Activated naive CD4-positive, alpha-beta T cell treated with anti-CD3 and anti-CD28 coated beads, Interleukin-2, amount 10 ng/mL, durations not matched to agents 7 days and 5 days (primary cell): ENCODE data around the gene ADD3.

Experiments
- CTCF ChIA-PET: fragments of 350-600 bp; sonication (Branson Sonifier 250); formaldehyde crosslinking; loops from one replicate; lab custom pipeline; 2021; ENCODE audit warnings: antibody characterized with exemption; lab: Charles Lee
- DNase-seq: peaks from one replicate; pipeline ENCODE4 v3.0.0-alpha.2; 2020
- H3K27ac Mint-ChIP-seq: one replicate; pipeline ENCODE4 v1.8.0; 2021; ENCODE audit warnings: mild to moderate bottlenecking, moderate library complexity, mixed read lengths
- H3K27me3 Mint-ChIP-seq: one replicate; pipeline ENCODE4 v1.8.0; 2021; ENCODE audit warnings: mild to moderate bottlenecking, mixed read lengths
- H3K36me3 Mint-ChIP-seq: one replicate; pipeline ENCODE4 v1.8.0; 2021; ENCODE audit warnings: mixed read lengths
- H3K4me1 Mint-ChIP-seq: one replicate; pipeline ENCODE4 v1.8.0; 2021; ENCODE audit warnings: mixed read lengths
- H3K4me3 Mint-ChIP-seq: one replicate; pipeline ENCODE4 v1.8.0; 2021; ENCODE audit warnings: mild to moderate bottlenecking, moderate library complexity, mixed read lengths
- H3K9me3 Mint-ChIP-seq: one replicate; pipeline ENCODE4 v1.8.0; 2021; ENCODE audit warnings: mixed read lengths

Gene ADD3, protein sequence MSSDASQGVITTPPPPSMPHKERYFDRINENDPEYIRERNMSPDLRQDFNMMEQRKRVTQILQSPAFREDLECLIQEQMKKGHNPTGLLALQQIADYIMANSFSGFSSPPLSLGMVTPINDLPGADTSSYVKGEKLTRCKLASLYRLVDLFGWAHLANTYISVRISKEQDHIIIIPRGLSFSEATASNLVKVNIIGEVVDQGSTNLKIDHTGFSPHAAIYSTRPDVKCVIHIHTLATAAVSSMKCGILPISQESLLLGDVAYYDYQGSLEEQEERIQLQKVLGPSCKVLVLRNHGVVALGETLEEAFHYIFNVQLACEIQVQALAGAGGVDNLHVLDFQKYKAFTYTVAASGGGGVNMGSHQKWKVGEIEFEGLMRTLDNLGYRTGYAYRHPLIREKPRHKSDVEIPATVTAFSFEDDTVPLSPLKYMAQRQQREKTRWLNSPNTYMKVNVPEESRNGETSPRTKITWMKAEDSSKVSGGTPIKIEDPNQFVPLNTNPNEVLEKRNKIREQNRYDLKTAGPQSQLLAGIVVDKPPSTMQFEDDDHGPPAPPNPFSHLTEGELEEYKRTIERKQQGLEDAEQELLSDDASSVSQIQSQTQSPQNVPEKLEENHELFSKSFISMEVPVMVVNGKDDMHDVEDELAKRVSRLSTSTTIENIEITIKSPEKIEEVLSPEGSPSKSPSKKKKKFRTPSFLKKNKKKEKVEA

DNA sequence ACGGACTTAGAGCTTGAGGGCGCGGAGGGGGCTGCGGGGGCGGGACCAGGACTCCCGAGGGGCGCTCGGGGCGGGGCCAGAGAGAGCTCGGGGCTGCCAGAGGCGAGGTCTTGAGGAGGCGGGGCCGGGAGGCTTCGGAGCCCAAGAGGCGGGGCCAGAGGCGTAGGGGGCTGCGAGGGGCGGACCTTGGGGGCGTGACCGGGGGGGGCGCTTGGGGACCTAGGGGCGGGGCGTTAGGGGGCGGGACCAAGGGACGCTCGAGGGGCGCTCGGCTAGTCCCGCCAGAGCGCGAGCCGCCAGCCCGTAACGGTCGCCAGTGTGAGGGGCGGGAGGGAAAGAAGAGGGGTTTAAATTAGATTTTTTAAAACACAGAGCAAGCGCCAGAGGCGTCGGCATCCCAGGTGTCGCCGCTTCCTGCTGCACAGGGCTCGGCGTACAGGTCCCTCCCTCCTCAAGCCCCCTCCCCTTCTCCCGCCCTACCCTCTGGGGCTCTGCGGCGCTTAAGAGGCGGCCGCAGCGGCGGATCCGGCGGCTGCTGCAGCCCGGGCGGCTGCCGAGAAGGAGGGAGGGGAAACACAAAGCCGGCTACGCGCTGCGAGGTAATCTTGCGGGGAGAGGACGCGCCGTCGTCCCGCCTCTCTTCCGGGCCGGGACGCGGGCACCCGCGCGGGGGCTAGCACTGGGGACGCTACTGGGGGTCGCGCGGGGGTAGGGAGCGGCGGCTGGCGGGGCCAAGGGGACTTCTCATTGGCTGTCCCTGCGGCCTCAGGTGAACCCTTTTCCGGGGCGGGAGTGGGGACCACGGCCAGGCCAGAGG is at the start of gene ADD3:
Gene ADD3 (plus strand): TSS at position 284 of the 817 bp plus-strand sequence. CDS start 92,670 bp downstream, outside the sequence.
- peak; percentile 93 for DNase-seq
- Mint-ChIP-seq H3K4me1 (peaks cover 38% of the 10 kb centered on the region), H3K27me3 (no peaks in the 10 kb centered on the region), H3K27ac (peak within 1 kb of the TSS; percentile 96), H3K36me3 (peaks cover 20% of the 10 kb centered on the region), H3K4me3 (peak within 1 kb of the TSS; percentile 100), H3K9me3 (no peaks in the 10 kb centered on the region)
- CTCF ChIA-PET, result interaction anchor here (0.7 to 1.6 kb wide), 6 partner anchors 17 to 112 kb away, joined by 3 to 6 read pairs (median 4); no protein-coding TSS in a partner anchor

DNA sequence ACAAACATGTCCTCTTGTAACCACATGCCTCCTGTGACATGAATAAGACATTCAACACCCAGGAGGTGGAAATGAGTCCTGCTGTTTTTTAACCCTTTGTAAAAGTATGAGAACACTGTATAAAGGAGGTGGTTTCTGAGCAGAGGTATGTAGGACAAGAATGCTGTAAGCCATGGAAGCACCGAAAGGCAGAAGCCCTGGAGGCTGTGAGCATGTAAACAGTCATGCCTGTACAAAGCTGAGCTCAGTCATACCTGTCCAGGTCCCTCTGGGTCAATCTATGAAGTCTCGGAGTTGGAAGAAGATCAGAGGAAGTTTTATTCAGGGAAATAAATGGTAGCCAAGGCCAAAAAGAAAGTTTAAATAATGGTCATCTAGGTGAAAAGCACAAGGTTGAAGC is 49.7 kb upstream of the ADD3 start:
- no peak overlapping the region for H3K4me3 Mint-ChIP-seq
- CTCF ChIA-PET, result interaction anchor here (0.8 to 1.5 kb wide), 5 partner anchors 15 to 321 kb away, joined by 3 to 9 read pairs (median 3); no protein-coding TSS in a partner anchor
- H3K27ac Mint-ChIP-seq, result no peak overlapping the region
- H3K9me3 Mint-ChIP-seq, result no peaks in the 10 kb centered on the region
- DNase-seq, result no peak
- H3K36me3 Mint-ChIP-seq, result no peaks in the 10 kb centered on the region
- peaks cover 2% of the 10 kb centered on the region for H3K4me1 Mint-ChIP-seq
- peaks cover 26% of the 10 kb centered on the region for H3K27me3 Mint-ChIP-seq

DNA sequence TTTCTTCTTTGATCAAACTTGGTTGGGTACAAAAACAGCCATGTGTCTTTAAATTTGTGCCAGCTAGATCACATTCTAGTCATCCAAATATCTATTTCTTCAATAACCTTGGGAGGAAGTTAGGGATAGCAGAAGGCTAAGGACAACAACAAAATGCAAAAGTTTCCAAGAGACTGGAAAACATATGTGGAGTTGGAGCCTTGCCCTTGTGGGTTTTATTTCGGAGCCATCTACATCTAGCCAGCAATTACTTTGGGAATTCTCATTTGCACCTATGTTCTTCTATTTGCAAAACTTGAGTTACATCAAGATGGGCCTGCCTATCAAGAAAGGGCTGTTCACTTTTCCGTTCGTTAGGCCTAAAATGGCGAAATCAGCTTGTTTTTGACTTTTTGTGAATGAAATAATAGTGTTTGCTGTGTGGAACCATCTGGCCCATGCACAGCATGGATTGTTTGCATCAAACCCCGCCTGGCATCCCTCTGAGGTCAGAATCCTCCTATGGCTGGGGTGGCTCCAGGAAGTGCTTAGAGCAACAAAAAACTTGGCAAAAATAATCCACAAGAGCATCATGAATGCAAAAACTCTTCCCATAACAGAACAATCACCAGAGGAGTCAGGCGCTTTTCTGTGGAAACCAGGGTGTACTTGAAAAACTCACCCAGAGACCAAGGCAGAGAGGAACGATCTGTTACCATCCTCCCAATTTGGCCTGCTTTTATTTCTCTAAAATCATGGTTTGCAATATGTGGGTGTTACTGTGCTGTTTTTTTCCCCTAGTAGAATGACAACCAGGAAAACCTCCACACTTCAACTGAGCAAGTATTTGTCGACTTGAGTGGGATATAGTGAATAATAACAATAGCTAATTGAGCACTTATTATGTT is 48.3 kb upstream of the ADD3 start:
- Mint-ChIP-seq H3K27me3 (peaks cover 19% of the 10 kb centered on the region), H3K36me3 (no peaks in the 10 kb centered on the region), H3K27ac (no peak overlapping the region), H3K9me3 (no peaks in the 10 kb centered on the region), H3K4me3 (no peak overlapping the region), H3K4me1 (peaks cover 2% of the 10 kb centered on the region)
- CTCF ChIA-PET, result no interaction called here
- no peak for DNase-seq

DNA sequence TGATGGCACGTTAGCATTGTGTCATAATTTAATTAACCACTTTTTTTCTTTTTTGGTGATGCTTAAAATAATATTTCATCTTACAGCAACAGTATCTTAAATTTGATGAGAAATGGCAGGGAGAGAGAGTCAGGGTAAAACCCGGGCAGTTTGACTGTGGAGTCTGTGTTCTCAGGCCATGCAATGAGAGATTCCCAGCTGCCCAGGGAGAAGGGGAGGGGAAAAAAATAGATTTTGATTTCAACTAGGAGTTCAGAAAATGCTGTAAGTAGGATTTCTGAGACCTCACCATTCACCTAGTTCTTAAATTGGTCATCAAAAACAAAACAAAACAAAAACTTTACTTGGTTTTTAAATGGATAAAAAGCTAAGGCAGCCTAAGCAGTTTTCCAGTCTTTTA is 47.1 kb upstream of the ADD3 start:
- CTCF ChIA-PET, result no interaction called here
- Mint-ChIP-seq H3K4me3 (no peak overlapping the region), H3K9me3 (no peaks in the 10 kb centered on the region), H3K27ac (no peak overlapping the region), H3K27me3 (peaks cover 25% of the 10 kb centered on the region), H3K36me3 (no peaks in the 10 kb centered on the region), H3K4me1 (peaks cover 2% of the 10 kb centered on the region)
- no peak for DNase-seq

DNA sequence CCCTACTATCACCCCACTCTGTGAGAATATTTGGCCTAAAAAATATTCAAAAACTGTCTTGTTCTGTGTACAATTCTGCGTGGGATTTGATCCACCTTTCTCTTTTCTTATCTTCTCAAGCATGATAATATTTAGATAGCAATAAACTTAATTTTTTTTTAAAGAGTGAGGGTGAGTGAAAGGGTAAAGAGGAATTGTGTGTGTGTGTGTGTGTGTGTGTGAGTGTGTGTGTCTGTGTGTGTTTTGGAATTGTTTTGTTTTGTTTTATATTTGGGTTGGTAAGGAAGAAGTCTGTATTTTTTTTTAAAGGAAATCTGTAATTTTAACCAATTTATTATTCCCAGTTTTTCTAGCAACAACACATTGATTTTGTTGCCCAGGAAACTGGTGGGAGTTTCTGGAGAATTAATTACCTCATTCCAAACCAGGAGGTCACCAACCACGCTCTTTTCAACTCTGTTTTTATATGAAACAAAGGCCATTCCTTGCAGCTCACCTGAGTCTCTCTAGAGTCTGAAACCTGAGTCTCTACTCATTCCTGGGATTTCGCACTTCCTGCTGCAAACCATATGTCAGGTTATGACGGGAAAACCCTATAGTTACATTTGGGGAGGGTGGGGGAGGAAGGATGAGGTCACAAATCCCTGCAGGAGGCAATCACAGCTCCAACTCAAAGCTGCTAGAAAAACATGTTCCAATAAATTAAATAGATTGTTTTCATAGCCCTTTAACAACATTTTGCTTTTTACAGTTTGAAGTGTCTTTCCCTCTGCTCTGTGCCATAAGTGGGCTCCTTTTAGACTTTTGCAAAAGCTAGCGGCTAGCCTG is 46.4 kb upstream of the ADD3 start:
- Mint-ChIP-seq H3K36me3 (no peaks in the 10 kb centered on the region), H3K4me1 (peaks cover 2% of the 10 kb centered on the region), H3K27me3 (peaks cover 29% of the 10 kb centered on the region), H3K9me3 (no peaks in the 10 kb centered on the region), H3K27ac (no peak overlapping the region), H3K4me3 (no peak overlapping the region)
- CTCF ChIA-PET, result no interaction called here
- no peak for DNase-seq

DNA sequence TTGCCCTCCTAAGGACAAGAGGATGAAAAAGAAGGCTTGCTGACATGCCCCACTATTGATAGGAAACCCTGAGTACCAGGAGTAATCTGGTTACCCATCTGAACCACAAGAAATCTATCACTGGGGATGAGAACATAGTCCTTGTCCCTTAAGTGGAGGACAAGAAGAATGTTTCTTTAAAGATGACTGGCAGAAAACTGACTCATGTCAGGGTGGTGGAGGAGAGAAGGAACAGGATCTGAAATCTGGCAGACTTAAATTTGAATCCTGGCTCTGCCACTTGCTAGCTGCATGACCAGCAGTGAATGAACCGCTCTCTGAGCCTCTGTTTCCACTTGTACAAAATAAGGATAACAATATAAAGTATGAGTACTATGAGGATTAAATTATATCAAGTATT is 45.5 kb upstream of the ADD3 start:
- Mint-ChIP-seq H3K27ac (no peak overlapping the region), H3K27me3 (peaks cover 29% of the 10 kb centered on the region), H3K9me3 (no peaks in the 10 kb centered on the region), H3K4me3 (no peak overlapping the region), H3K4me1 (no peaks in the 10 kb centered on the region), H3K36me3 (no peaks in the 10 kb centered on the region)
- CTCF ChIA-PET, result interaction anchor here (1.9 kb wide), 1 partner anchor 10 kb away, joined by 4 read pairs; no protein-coding TSS in a partner anchor
- no peak for DNase-seq

DNA sequence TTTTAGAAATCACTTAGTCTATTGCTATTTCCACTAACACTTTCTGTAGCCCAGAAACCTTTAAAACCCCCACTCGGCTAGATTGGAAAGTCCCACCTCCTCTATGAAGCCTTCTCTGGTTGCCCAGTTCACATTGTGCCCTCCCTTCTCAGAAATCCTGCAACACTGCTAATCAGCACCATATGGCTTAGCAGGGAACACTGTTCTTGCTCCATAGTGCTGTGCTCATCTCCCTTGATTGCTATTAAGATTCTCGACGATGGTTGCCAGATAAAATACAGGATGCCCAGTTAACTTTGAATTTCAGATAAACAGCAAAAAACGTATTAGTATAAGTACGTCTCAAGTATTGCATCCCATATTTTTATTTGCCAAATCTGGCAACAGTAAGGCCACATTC is 44.3 kb upstream of the ADD3 start:
- Mint-ChIP-seq H3K9me3 (no peaks in the 10 kb centered on the region), H3K4me3 (no peak overlapping the region), H3K27ac (no peak overlapping the region), H3K27me3 (peaks cover 29% of the 10 kb centered on the region), H3K36me3 (no peaks in the 10 kb centered on the region), H3K4me1 (no peaks in the 10 kb centered on the region)
- CTCF ChIA-PET, result interaction anchor here (1.5 to 1.9 kb wide), 2 partner anchors 9 to 14 kb away, joined by 4 to 6 read pairs; no protein-coding TSS in a partner anchor
- DNase-seq, result no peak

DNA sequence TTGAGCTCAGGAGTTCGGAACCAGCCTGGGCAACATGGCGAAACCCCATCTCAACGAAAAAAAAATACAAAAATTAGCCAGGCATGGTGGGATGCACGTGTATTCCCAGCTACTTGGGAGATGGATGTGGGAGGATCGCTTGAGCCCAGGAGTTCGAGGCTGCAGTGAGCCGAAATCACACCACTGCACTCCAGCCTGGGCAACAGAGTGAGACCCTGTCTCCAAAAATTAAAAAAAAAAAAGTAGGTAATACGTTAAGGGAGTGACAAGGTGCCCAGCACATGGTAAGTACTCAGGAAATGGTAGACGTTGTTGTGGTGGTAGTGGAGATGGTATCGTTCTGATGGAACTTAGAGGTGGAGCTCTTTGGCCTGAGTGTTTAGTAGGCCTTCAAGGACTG is 43.5 kb upstream of the ADD3 start:
- no peaks in the 10 kb centered on the region for H3K9me3 Mint-ChIP-seq
- H3K36me3 Mint-ChIP-seq, result no peaks in the 10 kb centered on the region
- no peak for DNase-seq
- H3K27me3 Mint-ChIP-seq, result peaks cover 35% of the 10 kb centered on the region
- no peak overlapping the region for H3K27ac Mint-ChIP-seq
- no peaks in the 10 kb centered on the region for H3K4me1 Mint-ChIP-seq
- H3K4me3 Mint-ChIP-seq, result no peak overlapping the region
- CTCF ChIA-PET, result interaction anchor here (0.6 to 1.4 kb wide), 6 partner anchors 9 to 123 kb away, joined by 3 to 6 read pairs (median 3); no protein-coding TSS in a partner anchor

DNA sequence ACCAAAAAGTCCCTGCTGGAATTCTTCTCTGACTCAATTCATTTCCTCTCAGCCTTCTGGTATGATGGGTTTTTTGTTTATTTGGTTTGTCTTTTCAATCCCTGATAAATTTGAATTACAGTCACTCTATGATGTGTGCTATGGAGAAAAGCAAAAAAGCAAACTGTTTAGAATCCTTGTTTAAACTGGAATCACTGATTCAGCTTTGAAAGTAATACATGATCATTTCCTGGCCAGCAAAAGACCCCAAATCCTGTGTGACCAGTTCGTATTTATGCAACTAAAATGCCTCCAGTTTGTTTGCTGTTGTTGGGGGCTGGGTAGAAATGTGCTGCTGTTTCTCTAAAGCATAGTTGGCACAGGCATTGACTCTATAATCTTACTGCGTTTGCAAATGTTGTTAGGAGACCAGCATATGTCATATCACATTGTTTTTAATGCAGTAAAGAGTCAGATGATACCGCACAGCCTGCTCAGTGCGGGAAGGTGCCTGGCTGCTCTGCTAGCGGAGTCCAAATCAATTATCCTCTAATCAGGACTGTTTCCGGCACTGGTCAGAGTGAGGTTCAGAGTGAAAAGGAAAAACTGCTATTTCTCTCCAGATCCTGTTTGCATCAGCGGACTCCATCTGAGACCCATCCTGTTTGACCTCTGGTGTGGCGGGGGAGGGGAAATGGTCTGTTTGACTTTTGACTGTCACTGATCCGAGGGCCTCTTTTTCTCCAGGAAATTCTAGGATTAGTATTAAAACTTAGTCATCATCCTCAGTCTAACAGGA is 40.6 kb upstream of the ADD3 start:
- CTCF ChIA-PET, result no interaction called here
- DNase-seq, result no peak
- Mint-ChIP-seq H3K36me3 (no peaks in the 10 kb centered on the region), H3K4me3 (no peak overlapping the region), H3K27me3 (peaks cover 45% of the 10 kb centered on the region), H3K4me1 (no peaks in the 10 kb centered on the region), H3K9me3 (no peaks in the 10 kb centered on the region), H3K27ac (no peak overlapping the region)

DNA sequence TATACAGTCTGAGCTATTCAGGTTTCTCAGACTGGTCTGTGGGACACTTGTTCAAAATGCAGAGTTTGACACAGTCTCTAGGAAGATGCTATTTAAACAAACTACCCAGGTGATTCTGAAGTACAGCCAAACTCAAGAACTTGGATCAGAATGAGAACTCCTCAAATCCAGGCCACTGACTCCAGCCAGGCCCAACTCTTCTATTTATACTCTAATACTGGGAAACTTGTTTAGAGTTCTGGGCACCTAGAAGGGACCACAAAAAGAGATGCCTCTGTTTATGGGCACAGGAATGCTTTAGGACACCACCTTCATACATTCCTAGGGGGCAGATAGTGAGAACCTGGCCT is 40.1 kb upstream of the ADD3 start:
- H3K27me3 Mint-ChIP-seq, result peaks cover 39% of the 10 kb centered on the region
- H3K4me1 Mint-ChIP-seq, result no peaks in the 10 kb centered on the region
- no peak overlapping the region for H3K27ac Mint-ChIP-seq
- no peak overlapping the region for H3K4me3 Mint-ChIP-seq
- DNase-seq, result no peak
- CTCF ChIA-PET, result interaction anchor here (1.3 kb wide), 1 partner anchor 84 kb away, joined by 5 read pairs; no protein-coding TSS in a partner anchor
- H3K9me3 Mint-ChIP-seq, result no peaks in the 10 kb centered on the region
- no peaks in the 10 kb centered on the region for H3K36me3 Mint-ChIP-seq

DNA sequence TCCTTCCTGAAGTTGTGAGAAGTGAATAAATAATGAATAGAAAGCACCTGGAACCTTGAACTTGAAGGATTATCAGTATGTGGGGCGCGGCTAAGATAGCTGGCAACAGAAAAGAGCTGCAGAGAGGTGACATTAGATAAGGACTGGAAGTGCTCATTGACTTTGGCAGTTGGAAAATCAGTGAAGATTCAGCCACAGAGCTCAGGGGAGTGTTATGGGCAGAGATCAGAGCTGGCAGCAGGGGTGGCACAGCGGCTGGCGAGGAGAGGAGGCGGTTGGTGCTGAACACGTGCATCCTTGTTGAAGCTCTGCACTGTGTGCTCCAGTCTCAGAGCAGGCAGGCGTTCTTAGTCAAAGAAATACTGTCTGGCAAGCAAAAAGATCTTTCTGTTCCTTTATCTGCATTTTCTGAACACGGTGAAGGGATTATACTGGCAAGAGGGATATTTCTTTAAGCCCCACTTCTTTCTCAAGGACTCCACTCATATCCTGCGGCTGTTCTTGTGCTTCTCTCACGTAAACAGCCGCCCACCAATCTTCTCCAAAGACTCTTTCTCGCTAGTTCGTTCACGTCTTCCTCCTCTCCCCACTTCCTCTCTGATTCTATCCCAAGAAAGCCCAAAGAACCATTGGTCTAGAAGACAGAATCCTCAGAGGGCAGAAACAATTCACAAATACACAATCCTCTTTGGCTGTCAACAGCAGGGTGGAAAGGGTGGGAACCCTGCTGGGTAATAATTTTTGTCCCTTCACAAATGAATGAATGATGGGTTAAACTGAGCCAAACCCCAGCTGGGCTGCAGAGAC is 38.6 kb upstream of the ADD3 start:
- no peaks in the 10 kb centered on the region for H3K36me3 Mint-ChIP-seq
- no peaks in the 10 kb centered on the region for H3K4me1 Mint-ChIP-seq
- CTCF ChIA-PET, result interaction anchor here (1.1 to 2.8 kb wide), 3 partner anchors 10 to 85 kb away, joined by 3 to 14 read pairs (median 5); no protein-coding TSS in a partner anchor
- H3K9me3 Mint-ChIP-seq, result no peaks in the 10 kb centered on the region
- peaks cover 31% of the 10 kb centered on the region for H3K27me3 Mint-ChIP-seq
- no peak overlapping the region for H3K4me3 Mint-ChIP-seq
- DNase-seq, result no peak
- H3K27ac Mint-ChIP-seq, result no peak overlapping the region
